Heart right ventricle (tissue), 16 donors: ENCODE data around the gene RNF130. TPM values are rescaled to one million over a fixed set of nuclear protein-coding genes. Genes with fewer than 3 reads are reported as not detected.

Experiments used
- ATAC-seq, 8 donors: fragments of 200-7000 bp; cut with Tn5 transposase; one replicate each; pipeline ENCODE4 v1.9.1; 2020; ENCODE audit warnings: mild to moderate bottlenecking in 8 of 8, moderate library complexity in 8 of 8, moderate number of reproducible peaks in 1 of 8
- DNase-seq, 2 donors: peaks; one replicate each; pipeline ENCODE4 v3.0.0-alpha.2; 2020
- H3K27ac ChIP-seq, 10 donors: fragments of 200-600 bp; sonication (generic) in 2 of 10; one replicate each; pipeline versions ENCODE4 v1.5.0 to v1.8.0; 2020 to 2022; ENCODE audit warnings: mild to moderate bottlenecking in 3 of 10
- H3K27me3 ChIP-seq, 7 donors: fragments of 200-600 bp; one replicate each; pipeline ENCODE4 v1.8.0; 2021 to 2022; ENCODE audit warnings: mild to moderate bottlenecking in 2 of 7
- H3K36me3 ChIP-seq, 9 donors: fragments of 200-600 bp; sonication (generic) in 1 of 9; one replicate each; pipeline versions ENCODE4 v1.5.0 to v1.8.0; 2020 to 2022; ENCODE audit warnings: mild to moderate bottlenecking in 2 of 9
- H3K4me1 ChIP-seq, 9 donors: fragments of 200-600 bp; sonication (generic) in 1 of 9; one replicate each; pipeline versions ENCODE4 v1.5.0 to v1.8.0; 2020 to 2022; ENCODE audit warnings: mild to moderate bottlenecking in 4 of 9
- H3K4me3 ChIP-seq, 10 donors: fragments of 200-600 bp; sonication (generic) in 2 of 10; one replicate each; pipeline versions ENCODE4 v1.5.0 to v1.8.0; 2020 to 2022; ENCODE audit warnings: mild to moderate bottlenecking in 7 of 10, moderate library complexity in 2 of 10
- H3K9me3 ChIP-seq, 11 donors: fragments of 200-600 bp in 10 of 11; sonication (generic) in 2 of 11; one replicate each; pipeline versions ENCODE4 v1.5.0 to v1.8.0; 2013 to 2022; ENCODE audit warnings: mild to moderate bottlenecking in 2 of 11, control low read depth in 1 of 11, moderate library complexity in 1 of 11
- WGBS, 2 donors: extraction: QIAGEN DNeasy Blood & Tissue Kit; methylation state at CpG; one replicate each; pipeline ENCODE4 v1.1.7; 2013; ENCODE audit warnings: inconsistent platforms in 1 of 2; 5-methylcytosine and 5-hydroxymethylcytosine counted together
- intact Hi-C, 10 donors: fragments of 100-400 bp; cut with DNase I; formaldehyde crosslinking; loops; one replicate each; pipeline versions ENCODE4 v1.11.1 to v1.14.2; 2022
- polyA plus RNA-seq, 2 donors: library from polyadenylated mRNA; stranded (reverse); fragments of 200-250 nt; gene quantifications; one replicate each; pipeline ENCODE4 v1.2.3, GENCODE V29; 2013
- total RNA-seq, 10 donors: library from RNA; stranded (reverse); fragmentation: NEBNext Ultra II Directional in 3 of 10; extraction: Animal tissue kit (Norgen Biotek cat#: 25700) in 3 of 10; gene quantifications; one replicate each; pipeline versions ENCODE4 v1.2.1 to v1.2.4, GENCODE V29; 2021 to 2023
- TF ChIP-seq, protein P1 (sequence below), 9 donors: fragments of 200-600 bp; sonication (generic) in 2 of 9; IDR thresholded peaks; one replicate each; pipeline versions ENCODE4 v1.5.0 to v1.8.0; 2021 to 2022; ENCODE audit warnings: antibody characterized with exemption in 9 of 9, mild to moderate bottlenecking in 5 of 9, moderate library complexity in 1 of 9
- donor health status: Arrhythmogenic right ventricular cardiomyopathy.
- donor health status: ischemic (EF 13 %, LVEDD 7.1; RV severe dilation, severe dysfunction).
- donor health status: healthy with polysubstance abuse.
- donor health status: DM: no; HTN: yes; CAD: no.
- donor health status: DM: no; HTN: no; CAD: no.
- donor health status: ischemic (EF 25% LVEDD 6.9; RV normal size, moderate dysfunction).
- donor health status: ischemic (EF 25% LVEDD 5.7; RV mildly dilated, moderate dysfunction).
- donor health status: healthy.
- donor health status: DM: yes; HTN: yes; CAD: no.
- donor health status: Ischemic cardiomyopathy.
- donor health status: ischemic (EF 35%, LVEDD 5.7; RV mildly dilated, moderate dysfunction).
- donor health status: nonischemic (EF 11% LVEDD 7.7; RV severe dilation, severe dysfunction).
- donor health status: DM: yes; HTN: yes; CAD: no.
- donor health status: PGD.
- donor health status: ischemic (EF 29% LVEDD 5.4; RV normal size, mild dysfunction).
- donor health status: nonischemic (EF 23%, LVEDD 6.1; RV moderate dilation, normal function).

Gene RNF130
- total and polyA plus RNA-seq, 12 donors = 21.9 to 55.8 (median 33.2) TPM

DNA sequence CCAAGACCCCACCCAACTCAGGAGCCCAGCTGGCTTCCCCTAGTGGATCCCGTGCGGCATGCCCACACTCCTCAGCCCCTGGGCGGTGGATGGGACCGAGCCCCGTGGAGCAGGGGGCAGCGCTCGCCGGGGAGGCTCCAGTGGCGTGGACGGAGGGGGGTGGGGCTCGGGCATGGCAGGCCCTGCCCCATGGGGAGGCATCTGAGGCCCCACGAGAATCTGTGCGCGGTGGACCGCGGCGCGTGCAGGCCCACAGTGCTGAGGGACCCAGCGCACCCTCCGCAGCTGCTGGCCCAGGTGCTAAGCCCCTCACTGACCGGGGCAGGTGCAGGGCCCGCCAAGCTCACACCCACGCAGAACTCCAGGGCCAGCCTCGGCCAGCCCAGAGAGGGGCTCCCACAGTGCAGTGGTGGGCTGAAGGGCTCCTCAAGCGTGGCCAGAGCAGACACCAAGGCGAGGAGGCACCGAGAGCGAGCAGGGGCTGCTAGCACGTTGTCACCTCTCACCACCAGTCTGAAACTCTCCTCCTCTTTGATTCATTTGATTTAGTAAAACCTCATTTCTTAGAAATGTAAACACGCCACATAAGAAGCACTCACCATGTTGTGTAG, 25.6 kb downstream of the RNF130 start:
- H3K9me3 ChIP-seq = no peaks in the 10 kb centered on the region
- no peaks in the 10 kb centered on the region for H3K27me3 ChIP-seq
- WGBS, 2 donors = 95 to 96% methylated on average over 30 of the region's 30 CpGs
- peaks cover 0 to 7% (median 0%) of the 10 kb centered on the region in 9 donors for H3K36me3 ChIP-seq
- TF ChIP-seq, protein P1, sequence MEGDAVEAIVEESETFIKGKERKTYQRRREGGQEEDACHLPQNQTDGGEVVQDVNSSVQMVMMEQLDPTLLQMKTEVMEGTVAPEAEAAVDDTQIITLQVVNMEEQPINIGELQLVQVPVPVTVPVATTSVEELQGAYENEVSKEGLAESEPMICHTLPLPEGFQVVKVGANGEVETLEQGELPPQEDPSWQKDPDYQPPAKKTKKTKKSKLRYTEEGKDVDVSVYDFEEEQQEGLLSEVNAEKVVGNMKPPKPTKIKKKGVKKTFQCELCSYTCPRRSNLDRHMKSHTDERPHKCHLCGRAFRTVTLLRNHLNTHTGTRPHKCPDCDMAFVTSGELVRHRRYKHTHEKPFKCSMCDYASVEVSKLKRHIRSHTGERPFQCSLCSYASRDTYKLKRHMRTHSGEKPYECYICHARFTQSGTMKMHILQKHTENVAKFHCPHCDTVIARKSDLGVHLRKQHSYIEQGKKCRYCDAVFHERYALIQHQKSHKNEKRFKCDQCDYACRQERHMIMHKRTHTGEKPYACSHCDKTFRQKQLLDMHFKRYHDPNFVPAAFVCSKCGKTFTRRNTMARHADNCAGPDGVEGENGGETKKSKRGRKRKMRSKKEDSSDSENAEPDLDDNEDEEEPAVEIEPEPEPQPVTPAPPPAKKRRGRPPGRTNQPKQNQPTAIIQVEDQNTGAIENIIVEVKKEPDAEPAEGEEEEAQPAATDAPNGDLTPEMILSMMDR (IDR thresholded peaks at IDR 0.05) = no peak
- ATAC-seq (peak in 1 of 8 donors; percentile 61), DNase-seq (no peak)
- intact Hi-C loops = no loop called here
- peaks cover 3 to 40% (median 33%) of the 10 kb centered on the region in 9 donors for H3K4me1 ChIP-seq
- H3K27ac ChIP-seq = no peak overlapping the region
- H3K4me3 ChIP-seq = no peak overlapping the region

DNA sequence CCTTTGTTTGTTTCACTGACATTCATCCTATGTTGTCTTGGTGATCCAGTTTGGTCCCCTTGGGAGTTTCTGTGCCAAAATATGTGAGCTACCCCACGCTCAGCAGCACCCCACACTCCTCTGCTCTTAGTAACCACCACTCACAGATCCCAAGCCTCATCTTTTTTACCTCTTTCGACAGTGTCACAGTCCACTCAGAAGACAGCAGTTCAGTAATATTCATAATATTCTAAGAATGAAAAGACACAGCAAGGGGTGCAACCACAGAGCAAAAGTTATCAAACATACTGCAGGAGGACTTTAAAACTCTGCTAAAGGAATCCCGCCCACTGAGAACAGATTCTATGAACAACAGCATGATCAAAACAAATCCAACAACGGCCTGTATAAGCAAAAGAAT, 28.2 kb downstream of the RNF130 start:
- intact Hi-C loops = no loop called here
- DNase-seq (no peak), ATAC-seq (no peak)
- Histone ChIP-seq H3K36me3 (peaks cover 0 to 30% (median 0%) of the 10 kb centered on the region in 9 donors), H3K4me1 (peaks cover 0 to 17% (median 12%) of the 10 kb centered on the region in 9 donors), H3K4me3 (no peak overlapping the region), H3K9me3 (no peaks in the 10 kb centered on the region), H3K27me3 (no peaks in the 10 kb centered on the region), H3K27ac (no peak overlapping the region)
- TF ChIP-seq, protein P1 (IDR thresholded peaks at IDR 0.05) = no peak
- WGBS, 2 donors = 76 to 78% methylated on average over 4 of the region's 4 CpGs

DNA sequence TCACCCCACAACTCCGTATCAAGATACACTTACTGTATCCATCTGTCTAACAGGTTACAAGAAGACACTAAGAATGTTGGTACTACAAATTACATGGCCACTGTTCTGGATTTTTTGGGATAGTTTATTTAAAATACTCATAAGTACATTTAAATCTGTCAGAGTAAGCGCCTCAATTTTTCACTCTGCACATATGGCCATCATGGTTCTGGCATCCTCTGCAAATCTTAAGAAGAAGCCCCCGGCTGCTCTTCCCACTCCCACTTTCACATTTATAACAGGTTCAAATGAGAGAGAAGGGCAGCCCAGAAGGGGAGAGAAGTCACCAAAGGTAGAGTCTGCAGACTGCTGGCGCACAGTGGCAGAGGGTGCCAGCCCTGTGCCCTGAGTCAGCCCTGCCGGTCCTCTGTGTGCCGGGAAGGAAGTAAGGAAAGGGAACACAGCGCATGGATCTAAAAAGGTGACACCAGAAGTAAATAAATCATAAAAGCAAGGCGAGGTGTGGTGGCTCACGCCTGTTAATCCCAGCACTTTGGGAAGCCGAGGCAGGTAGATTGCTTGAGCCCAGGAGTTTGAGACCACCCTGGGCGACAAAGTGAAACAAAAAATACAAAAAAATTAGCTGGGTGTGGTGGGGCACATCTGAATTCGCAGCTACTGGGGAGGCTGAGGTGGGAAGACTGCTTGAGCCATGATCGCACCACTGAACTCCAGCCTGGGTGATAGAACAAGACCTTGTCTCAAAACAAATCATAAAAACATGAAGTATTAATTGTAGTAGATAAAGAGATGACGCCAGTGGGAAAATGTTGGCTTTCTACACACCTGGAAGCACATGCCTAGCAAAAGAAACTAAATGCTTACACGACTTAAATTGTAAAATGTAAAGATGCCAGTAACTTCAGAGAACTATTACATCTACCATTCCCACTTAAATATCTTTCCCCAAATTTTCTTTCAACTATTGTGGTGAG, 30.0 kb downstream of the RNF130 start:
- H3K4me1 ChIP-seq = peaks cover 0 to 5% (median 0%) of the 10 kb centered on the region in 9 donors
- intact Hi-C loops = no loop called here
- 94 to 96% methylated on average over 15 of the region's 15 CpGs for WGBS, 2 donors

More for the DNA sequence above, 30.0 kb downstream of the RNF130 start:
- Histone ChIP-seq H3K4me3 (no peak overlapping the region), H3K27ac (no peak overlapping the region), H3K9me3 (peaks cover 0 to 4% (median 0%) of the 10 kb centered on the region in 11 donors), H3K36me3 (peaks cover 0 to 48% (median 3%) of the 10 kb centered on the region in 9 donors), H3K27me3 (no peaks in the 10 kb centered on the region)
- no peak for ATAC-seq
- TF ChIP-seq, protein P1 (IDR thresholded peaks at IDR 0.05) = no peak
- DNase-seq = no peak
